AML-193 (cell line): ENCODE measurements around the gene QKI.
A peak's percentile ranks its signal among the peaks of the same experiment; 100 is the strongest.

Experiments
- DNase-seq, 2 experiments: peaks; one replicate each; lab custom pipeline; 2025; lab: John Stamatoyannopoulos, UW

The QKI gene

DNA sequence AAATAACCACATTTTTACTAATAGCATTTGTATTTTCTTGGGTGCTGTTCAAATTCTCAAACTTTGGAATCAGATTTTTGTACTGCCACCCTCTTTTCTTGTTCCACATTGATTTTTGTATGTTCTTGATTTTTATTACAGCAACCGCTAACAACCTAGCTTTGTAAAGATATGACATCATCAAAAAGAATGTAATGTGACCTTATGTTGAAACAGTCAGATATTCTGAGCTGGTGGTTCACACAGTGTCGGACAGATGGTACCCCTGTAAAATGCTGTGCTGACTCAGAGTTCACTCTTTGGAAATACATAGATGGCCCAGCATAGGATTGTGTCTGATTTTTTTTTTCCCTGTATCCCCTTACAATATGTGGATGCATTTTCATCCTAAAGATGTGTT, 118.9 kb downstream of the QKI start:
- no peak for DNase-seq

DNA sequence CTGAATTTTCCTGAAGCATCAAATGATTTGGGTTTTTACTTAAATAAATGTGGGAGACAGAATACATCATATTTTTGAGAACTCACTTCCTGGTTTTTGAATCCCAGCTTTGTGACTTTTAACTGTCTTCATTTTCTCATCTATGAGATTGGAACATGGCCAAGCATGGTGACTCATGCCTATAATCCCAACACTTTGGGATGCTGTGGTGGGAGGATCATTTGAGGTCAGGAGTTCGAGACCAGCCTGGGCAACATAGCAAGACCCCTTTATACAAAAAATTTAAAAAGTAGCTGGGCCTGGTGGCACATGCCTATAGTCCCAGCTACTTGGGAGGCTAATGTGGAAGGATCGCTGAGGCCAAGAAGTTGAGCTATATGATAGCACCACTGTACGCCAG, 122.3 kb downstream of the QKI start:
- DNase-seq: no peak

GRCh38 chr6:163538331-163538730, 123.8 kb downstream of the QKI start:
- DNase-seq: no peak

- DNase-seq: no peak
Observed at GRCh38 chr6:163539101-163539762, 124.7 kb downstream of the QKI start.

DNA sequence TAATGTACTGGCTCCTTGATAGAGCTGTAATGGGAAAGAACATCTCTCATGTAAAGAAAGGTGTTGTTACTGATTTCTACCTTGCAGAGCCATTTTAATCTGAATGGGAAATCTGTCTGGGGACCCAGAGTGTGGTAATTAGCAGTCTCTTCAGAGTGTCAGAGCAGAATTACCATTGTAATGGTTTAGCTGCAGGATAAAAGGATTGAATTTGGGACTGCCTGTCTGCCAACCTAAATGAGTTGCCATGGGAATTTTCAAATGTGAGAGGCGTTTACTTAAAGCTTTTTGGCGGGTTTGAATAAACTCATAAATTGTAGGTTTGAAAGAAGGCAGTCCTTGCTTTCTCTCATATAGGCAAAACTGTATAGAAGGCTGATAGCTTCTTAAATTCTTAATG, 128.8 kb downstream of the QKI start:
- DNase-seq: no peak

DNA sequence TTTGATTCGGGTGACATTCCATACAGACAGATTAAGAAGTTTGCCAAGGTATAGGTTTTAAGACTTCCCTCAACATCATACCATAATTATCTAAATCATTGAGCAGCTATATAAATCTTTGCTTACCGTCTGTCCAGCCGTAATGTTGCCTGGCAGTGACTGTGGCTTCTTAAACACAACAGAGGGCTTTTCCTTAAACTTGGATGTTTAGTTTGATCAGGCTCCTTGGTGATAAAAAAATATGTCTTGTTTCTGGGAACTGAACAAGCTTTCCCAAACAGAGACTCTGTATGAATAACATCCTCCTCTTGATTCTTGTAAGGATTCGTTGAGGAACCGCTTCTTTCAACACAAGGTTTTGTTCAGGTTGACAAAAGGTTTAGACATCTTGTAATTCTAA, 130.9 kb downstream of the QKI start:
- no peak for DNase-seq

DNA sequence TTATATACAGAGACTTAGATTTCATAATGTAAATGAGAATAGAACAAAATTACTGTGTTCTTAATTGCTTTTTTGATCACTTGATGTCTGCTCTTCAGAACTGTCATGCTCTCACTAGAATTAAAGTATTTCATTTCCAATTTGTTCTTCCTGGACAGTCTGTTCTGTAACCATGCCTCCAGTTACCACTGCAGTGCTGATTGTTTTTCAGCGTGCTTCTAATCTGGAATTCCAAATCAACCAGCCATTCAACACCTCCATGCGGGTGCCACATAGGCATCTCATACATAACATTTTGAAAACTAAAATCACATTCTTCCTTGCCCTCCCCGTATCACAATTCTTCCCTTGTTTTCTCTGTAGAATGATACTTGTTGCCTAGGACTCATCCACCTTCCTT, 132.8 kb downstream of the QKI start:
- DNase-seq: no peak

DNA sequence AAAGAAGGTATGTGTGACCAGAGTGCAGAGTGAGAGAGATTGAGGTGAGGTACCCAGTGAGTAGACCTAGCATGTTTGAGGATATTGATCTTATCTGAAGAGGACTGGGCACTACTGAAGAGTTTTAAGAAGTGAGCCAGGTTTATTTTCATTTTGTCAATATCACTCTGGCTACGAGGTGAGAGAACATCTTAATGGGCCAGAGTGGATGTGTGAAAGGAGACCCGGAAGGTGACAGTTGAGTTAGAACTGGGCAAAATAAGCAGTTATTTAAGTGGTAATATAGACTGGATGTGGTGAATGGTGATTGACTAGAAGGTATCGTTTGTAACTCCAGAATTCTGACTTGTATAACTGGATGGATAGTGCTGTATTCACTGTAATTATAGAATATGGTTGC, 134.1 kb downstream of the QKI start:
- no peak for DNase-seq

GRCh38 chr6:163554032-163554431, 139.5 kb downstream of the QKI start:
- no peak for DNase-seq

- peak; percentile 42 to 55 for DNase-seq
Observed at GRCh38 chr6:163554663-163555062, 140.1 kb downstream of the QKI start.

- no peak for DNase-seq
Observed at GRCh38 chr6:163559661-163560060, 145.1 kb downstream of the QKI start.

- DNase-seq: no peak
Observed at GRCh38 chr6:163563318-163563717, 148.8 kb downstream of the QKI start.

- DNase-seq: no peak
Observed at GRCh38 chr6:163564534-163564933, 150.0 kb downstream of the QKI start.

DNA sequence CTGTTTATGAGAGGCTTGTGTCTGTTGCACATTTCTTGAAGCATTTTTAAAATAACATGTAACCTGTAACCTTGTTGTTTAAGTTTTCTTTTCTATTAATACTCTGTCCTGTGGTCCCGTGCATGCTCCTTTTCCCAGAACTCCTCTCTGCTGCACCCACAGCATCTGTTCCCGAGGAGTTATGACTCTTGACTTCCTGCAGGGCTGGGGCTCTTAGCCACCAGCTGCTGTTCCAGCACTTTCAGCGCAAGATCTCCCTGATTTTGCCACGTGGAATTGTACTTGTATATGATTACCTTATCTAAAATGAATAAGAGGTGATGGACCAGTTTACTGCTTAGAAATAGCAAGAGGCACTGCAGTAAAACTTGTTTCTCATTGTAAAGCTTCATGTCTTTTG, 150.6 kb downstream of the QKI start:
- no peak for DNase-seq

- no peak for DNase-seq
Observed at GRCh38 chr6:163566056-163566455, 151.5 kb downstream of the QKI start.

- no peak for DNase-seq
Observed at GRCh38 chr6:163568275-163568674, 153.8 kb downstream of the QKI start.

DNA sequence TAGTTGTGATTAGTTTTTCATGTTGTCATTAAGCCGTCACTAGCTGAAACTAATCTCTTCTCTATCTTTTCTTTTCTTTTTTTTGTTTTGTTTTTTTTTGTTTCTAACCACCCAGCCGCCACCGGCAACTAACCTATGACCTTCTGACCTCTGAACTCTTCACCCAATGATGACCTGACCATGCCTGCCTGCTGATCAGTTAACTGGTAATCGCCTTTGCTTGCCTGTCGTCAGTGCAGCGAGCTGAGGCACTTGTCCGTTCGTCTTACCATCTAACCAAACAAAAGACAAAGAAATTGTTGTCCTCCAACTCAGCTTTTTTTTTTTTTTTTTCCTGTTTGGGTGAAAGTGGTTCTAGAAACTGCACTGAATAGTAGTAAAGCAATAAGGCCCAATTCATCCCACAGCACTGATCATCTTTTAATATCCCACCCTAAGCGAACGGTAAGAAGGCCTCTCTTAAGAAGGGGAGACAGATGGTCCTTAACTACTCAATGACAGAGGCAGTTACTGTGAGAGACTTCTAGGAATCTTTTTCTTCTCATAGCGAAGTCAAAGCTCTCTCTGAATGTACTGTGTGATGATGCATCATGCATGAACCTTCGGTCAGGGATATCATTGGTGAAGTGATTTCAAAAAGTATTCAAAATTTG, 156.2 kb downstream of the QKI start:
- no peak for DNase-seq

- DNase-seq: no peak
Observed at GRCh38 chr6:163571730-163572129, 157.2 kb downstream of the QKI start.

GRCh38 chr6:163572612-163573011, 158.1 kb downstream of the QKI start:
- DNase-seq: no peak

DNA sequence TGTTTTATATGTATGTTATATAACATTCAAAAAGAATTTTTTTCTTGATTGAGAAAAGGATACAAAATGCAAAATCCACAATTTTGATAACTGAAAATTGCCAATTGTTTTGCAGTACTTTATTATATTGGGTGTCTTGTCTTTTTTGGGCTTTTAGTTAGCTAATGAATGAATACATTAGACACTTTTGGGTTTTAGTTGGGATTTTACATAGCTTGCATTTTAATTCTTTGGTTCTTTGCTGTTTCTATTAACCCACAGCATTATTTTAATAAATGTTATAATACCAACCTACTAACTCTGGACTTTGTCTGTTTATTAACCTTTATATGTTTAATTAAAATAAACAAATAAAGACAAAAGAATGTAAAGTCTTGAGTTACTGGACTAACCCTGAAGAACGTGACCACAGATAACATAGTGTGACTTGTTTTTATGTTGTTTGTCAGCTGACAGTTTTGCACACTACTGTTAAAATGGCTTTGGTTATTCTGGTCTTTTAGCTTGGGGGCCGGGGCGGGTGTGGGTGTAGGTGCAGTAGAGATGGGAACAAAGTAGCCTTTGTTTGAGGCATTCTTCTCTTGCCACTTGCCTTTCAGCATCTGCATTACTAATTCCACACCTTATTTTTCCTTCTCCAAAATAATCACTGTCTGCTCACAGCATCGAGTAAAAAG, 159.1 kb downstream of the QKI start:
- no peak for DNase-seq

GRCh38 chr6:163576114-163576513, 161.6 kb downstream of the QKI start:
- DNase-seq: no peak

- no peak for DNase-seq
Observed at GRCh38 chr6:163577404-163577803, 162.9 kb downstream of the QKI start.

DNA sequence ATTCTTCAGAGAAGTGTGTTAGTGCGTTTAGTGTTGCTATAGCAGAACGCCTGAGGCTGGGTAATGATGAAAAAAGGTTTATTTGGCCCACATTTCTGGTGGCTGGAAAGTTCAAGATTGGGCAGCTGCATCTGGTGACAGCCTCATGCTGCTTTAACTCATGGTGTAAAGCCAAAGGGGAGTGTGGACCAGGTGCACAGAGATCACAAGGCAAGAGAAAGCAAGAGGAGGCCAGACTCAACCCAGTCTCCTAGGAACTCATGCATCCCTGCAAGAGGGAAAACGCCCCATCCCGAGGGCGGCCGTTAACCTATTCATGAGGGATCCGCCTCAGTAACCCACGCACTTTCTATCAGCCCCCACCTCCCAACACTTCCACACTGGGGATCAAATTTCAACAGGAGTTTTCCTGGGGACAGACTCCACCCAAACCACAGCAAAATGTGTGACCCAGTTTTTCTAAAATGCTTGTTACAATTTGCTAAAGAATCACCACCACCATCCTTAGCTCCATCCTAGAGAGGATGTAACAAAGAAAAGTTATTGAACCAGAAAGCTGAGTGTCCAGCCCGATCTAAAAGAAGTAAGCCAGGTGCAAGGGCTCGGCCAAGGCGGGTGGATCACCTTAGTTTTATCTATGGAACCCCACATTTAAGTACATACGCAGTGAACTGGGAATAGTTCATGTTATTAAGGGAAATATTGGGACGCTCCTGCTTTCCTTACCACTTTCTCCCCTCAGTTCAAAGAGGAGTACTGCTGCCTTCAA, 164.8 kb downstream of the QKI start:
- no peak for DNase-seq
